Endothelial cell of umbilical vein (primary cell): ENCODE data around the gene FBXO2. TPM values are rescaled to one million over a fixed set of nuclear protein-coding genes. Genes with fewer than 3 reads are reported as not detected.

ENCODE experiments used
- BruUV-seq: library from RNA; stranded (reverse); fragments of 400-500 nt; replicated peaks from 2 replicates; lab custom pipeline; 2021; lab: Mats Ljungman, UMichigan
- CTCF ChIA-PET: fragments of 300-600, 350-600 bp; sonication (Branson Sonifier 250); formaldehyde crosslinking; loops from one replicate; lab custom pipeline; 2021; ENCODE audit warnings: antibody characterized with exemption, inconsistent platforms; lab: Charles Lee
- POLR2A ChIA-PET: fragments of 300-600, 350-600 bp; sonication (Branson Sonifier 250); formaldehyde crosslinking; loops from one replicate; lab custom pipeline; 2021; ENCODE audit warnings: antibody characterized with exemption, inconsistent platforms; lab: Charles Lee
- DNase-seq: peaks from one replicate; pipeline ENCODE4 v3.0.0-alpha.2; 2011; ENCODE audit warnings: low read depth, low spot score
- FAIRE-seq: peaks from 2 replicates; lab custom pipeline; 2011; peaks lifted over from hg19 to GRCh38; lab: Jason Lieb, UNC
- H2AFZ ChIP-seq: 2 replicates; pipeline ENCODE4 v1.6.0; 2012; ENCODE audit warnings: low read depth, low read length, control low read depth, inconsistent platforms
- H3K27ac ChIP-seq: 2 replicates; pipeline ENCODE4 v1.5.1; 2011; ENCODE audit warnings: low read depth, mild to moderate bottlenecking, control low read depth, low read length, moderate library complexity; ENCODE audit not compliant: insufficient read depth
- H3K27me3 ChIP-seq, 2 experiments: 2 replicates each; pipeline versions ENCODE4 v1.6.0 to v1.6.1; 2011; ENCODE audit warnings: low read length in 2 of 2, mixed read lengths in 1 of 2; ENCODE audit not compliant: control insufficient read depth in 2 of 2, insufficient read depth in 2 of 2
- H3K36me3 ChIP-seq, 2 experiments: 2 replicates in 1 of 2; 3 replicates in 1 of 2; pipeline ENCODE4 v1.5.1; 2011; ENCODE audit warnings: low read length in 2 of 2, mild to moderate bottlenecking in 1 of 2, moderate library complexity in 1 of 2; ENCODE audit not compliant: control insufficient read depth in 2 of 2, insufficient read depth in 2 of 2; ENCODE audit errors: extremely low read depth in 1 of 2
- H3K4me1 ChIP-seq: 3 replicates; pipeline ENCODE4 v1.5.1; 2011; ENCODE audit warnings: mild to moderate bottlenecking, low read length; ENCODE audit not compliant: control insufficient read depth, insufficient read depth; ENCODE audit errors: extremely low read depth
- H3K4me2 ChIP-seq: 2 replicates; pipeline ENCODE4 v1.6.1; 2011; ENCODE audit warnings: low read length, control low read depth, mixed read lengths; ENCODE audit not compliant: insufficient read depth
- H3K4me3 ChIP-seq, 3 experiments: fragments of 200-600 bp in 1 of 3; sonication (generic), shearing (Covaris generic) in 1 of 3; replicated peaks in 1 of 3; 2 replicates each; pipeline ENCODE4 v1.5.1; 2011 to 2016; ENCODE audit warnings: control low read depth in 3 of 3, low read length in 3 of 3, mild to moderate bottlenecking in 2 of 3, inconsistent platforms in 1 of 3, low read depth in 1 of 3, moderate library complexity in 1 of 3; ENCODE audit not compliant: insufficient read depth in 1 of 3
- H3K79me2 ChIP-seq: 2 replicates; pipeline ENCODE4 v1.6.0; 2012; ENCODE audit warnings: low read length, inconsistent platforms; ENCODE audit not compliant: control insufficient read depth, insufficient read depth
- H3K9ac ChIP-seq: replicated peaks from 2 replicates; pipeline ENCODE3; 2011; ENCODE audit warnings: low read length, control low read depth; ENCODE audit not compliant: insufficient read depth; ENCODE audit errors: extremely low read depth
- H3K9me1 ChIP-seq: replicated peaks from 3 replicates; pipeline ENCODE4 v1.6.0; 2011; ENCODE audit warnings: mild to moderate bottlenecking, low read length; ENCODE audit not compliant: control insufficient read depth, insufficient read depth; ENCODE audit errors: extremely low read depth
- H3K9me3 ChIP-seq: replicated peaks from 2 replicates; pipeline ENCODE4 v1.5.1; 2012; ENCODE audit warnings: low read length, inconsistent platforms; ENCODE audit not compliant: control insufficient read depth, insufficient read depth
- H4K20me1 ChIP-seq: replicated peaks from 2 replicates; pipeline ENCODE3; 2011; ENCODE audit warnings: mild to moderate bottlenecking, low read length; ENCODE audit not compliant: control insufficient read depth, insufficient read depth; ENCODE audit errors: extremely low read depth
- CTCF ChIP-seq, 2 donors: IDR thresholded peaks; 1 replicate in 1 of 2; 2 replicates in 1 of 2; pipeline ENCODE4 v1.5.1; 2011; ENCODE audit warnings: low read length in 2 of 2, mild to moderate bottlenecking in 2 of 2, moderate library complexity in 2 of 2, control low read depth in 1 of 2, inconsistent platforms in 1 of 2, low read depth in 1 of 2; ENCODE audit not compliant: insufficient read depth in 1 of 2; ENCODE audit errors: extremely low read depth in 1 of 2
- EZH2 ChIP-seq: IDR thresholded peaks from 2 replicates; pipeline ENCODE4 v1.6.1; 2012; ENCODE audit warnings: borderline replicate concordance, low read depth, mild to moderate bottlenecking, moderate library complexity, low read length, inconsistent platforms; ENCODE audit not compliant: severe bottlenecking
- FOS ChIP-seq: IDR thresholded peaks from 2 replicates; pipeline ENCODE4 v1.6.1; 2011; ENCODE audit warnings: mild to moderate bottlenecking, low read length, moderate library complexity, borderline replicate concordance; ENCODE audit not compliant: insufficient read depth
- GATA2 ChIP-seq: IDR thresholded peaks from 2 replicates; pipeline ENCODE4 v1.7.0; 2011; ENCODE audit warnings: low read depth, mild to moderate bottlenecking, moderate library complexity, mixed read lengths, low read length; ENCODE audit not compliant: insufficient read length, insufficient read depth
- JUN ChIP-seq: IDR thresholded peaks from 2 replicates; pipeline ENCODE4 v1.6.1; 2011; ENCODE audit warnings: borderline replicate concordance, low read depth; ENCODE audit not compliant: insufficient read length, insufficient read depth
- MAX ChIP-seq: IDR thresholded peaks from 2 replicates; pipeline ENCODE4 v1.6.1; 2011; ENCODE audit not compliant: insufficient read depth, insufficient read length
- MYC ChIP-seq: IDR thresholded peaks from one replicate; pipeline ENCODE4 v1.6.1; 2011; ENCODE audit warnings: mild to moderate bottlenecking, low read depth, low read length
- POLR2A ChIP-seq: IDR thresholded peaks from 2 replicates; pipeline ENCODE4 v1.6.1; 2012; ENCODE audit warnings: low read depth, mild to moderate bottlenecking, control low read depth, low read length
- POLR2AphosphoS5 ChIP-seq: IDR thresholded peaks from 2 replicates; pipeline ENCODE4 v1.6.1; 2012; ENCODE audit warnings: low read depth, mild to moderate bottlenecking, control low read depth, low read length, moderate library complexity; ENCODE audit not compliant: insufficient read depth
- dilution Hi-C: fragments of 300-500 bp; cut with MboI; formaldehyde crosslinking; loops from one replicate; pipeline ENCODE4 v1.15.0; 2019; ENCODE audit warnings: low sequenced_read_pairs; ENCODE audit not compliant: extremely low pct_ligation_motif_present
- intact Hi-C: fragments of 100-400 bp; cut with micrococcal nuclease; formaldehyde crosslinking; loops from one replicate; pipeline ENCODE4 v1.10.0; 2022
- polyA plus RNA-seq, 4 experiments: library from polyadenylated mRNA; depleted of rRNA in 3 of 4; stranded (reverse) in 3 of 4; unstranded in 1 of 4; fragments of >200 nt; gene quantifications; 2 replicates each; pipeline versions ENCODE4 v1.2.1 to v1.2.3, GENCODE V29; 2011 to 2012; ENCODE audit warnings: missing spikeins in 1 of 4
- total RNA-seq: library from RNA; stranded (reverse); gene quantifications from 2 replicates; pipeline ENCODE4 v1.2.3, GENCODE V29; 2021

Gene FBXO2
- total and polyA plus RNA-seq, 2 donors (not counting 3 experiments of a cell fraction or from before 2014, with no cell fraction given), result 0.42 to 0.91 TPM

GRCh38 chr1:11653101-11653860 lies 948 bp downstream of the FBXO2 start:
- Histone ChIP-seq H2AFZ (no peak overlapping the region), H3K36me3 (no peaks in the 10 kb centered on the region)
- dilution Hi-C loops, result no loop called here

More at GRCh38 chr1:11653101-11653860, 948 bp downstream of the FBXO2 start:
- Histone ChIP-seq H3K79me2 (no peaks in the 10 kb centered on the region), H3K9me3 (no peaks in the 10 kb centered on the region), H3K4me3 (no peak overlapping the region), H3K4me1 (peaks cover 3% of the 10 kb centered on the region), H3K4me2 (no peak overlapping the region), H3K27ac (no peak overlapping the region), H4K20me1 (no peaks in the 10 kb centered on the region), H3K9ac (no peak overlapping the region), H3K9me1 (no peaks in the 10 kb centered on the region), H3K27me3 (no peaks in the 10 kb centered on the region)
- POLR2A ChIA-PET, result no interaction called here
- BruUV-seq, result no TSS peak
- DNase-seq (no peak), FAIRE-seq (no peak)
- intact Hi-C loops, result no loop called here
- TF ChIP-seq MAX (no peak), MYC (no peak), POLR2A (no peak), JUN (no peak), EZH2 (no peak), CTCF (IDR thresholded peaks at IDR 0.05; ENCODE audit: extremely low read depth in 1 of 2, insufficient read depth in 1 of 2, low read depth in 1 of 2, low read length in 2 of 2) (no peak), GATA2 (no peak), POLR2AphosphoS5 (no peak), FOS (no peak)
- CTCF ChIA-PET, result interaction anchor here (0.6 to 12.8 kb wide), 8 partner anchors 7 to 616 kb away, joined by 3 to 373 read pairs (median 12); partner anchors contain the start of gene FBXO6
